Activated CD4-positive, CD25-positive, alpha-beta regulatory T cell treated with anti-CD3 and anti-CD28 coated beads, Interleukin-2, amount 50 U/mL, for 24 hours (primary cell): ENCODE data around the gene EPB41L4A.

Experiments
- ATAC-seq, 2 donors: fragments of 150-1000 bp; cut with Tn5 transposase; one replicate each; pipeline ENCODE4 v1.10.0; 2021; ENCODE audit warnings: mild to moderate bottlenecking in 1 of 2, moderate library complexity in 1 of 2

The EPB41L4A gene

GRCh38 chr5:112146323-112147226, 272.5 kb downstream of the EPB41L4A start:
- peak; percentile 81 to 90 for ATAC-seq

- ATAC-seq = no peak
Measured at GRCh38 chr5:112143690-112144089, 275.4 kb downstream of the EPB41L4A start.

- ATAC-seq = no peak
Measured at GRCh38 chr5:112142769-112143270, 276.3 kb downstream of the EPB41L4A start.

- ATAC-seq = no peak
Measured at GRCh38 chr5:112141582-112141981, 277.5 kb downstream of the EPB41L4A start.

- no peak for ATAC-seq
Measured at GRCh38 chr5:112138526-112138925, 280.6 kb downstream of the EPB41L4A start.

GRCh38 chr5:112136773-112137172, 282.3 kb downstream of the EPB41L4A start:
- no peak for ATAC-seq

- no peak for ATAC-seq
Measured at GRCh38 chr5:112127861-112128260, 291.2 kb downstream of the EPB41L4A start.

- ATAC-seq = no peak
Measured at GRCh38 chr5:112126982-112127381, 292.1 kb downstream of the EPB41L4A start.

- no peak for ATAC-seq
Measured at GRCh38 chr5:112125903-112126302, 293.2 kb downstream of the EPB41L4A start.

- ATAC-seq = no peak
Measured at GRCh38 chr5:112124788-112125187, 294.3 kb downstream of the EPB41L4A start.

- no peak for ATAC-seq
Measured at GRCh38 chr5:112123086-112123485, 296.0 kb downstream of the EPB41L4A start.

- ATAC-seq = no peak
Measured at GRCh38 chr5:112122353-112122752, 296.7 kb downstream of the EPB41L4A start.

GRCh38 chr5:112121258-112121657, 297.8 kb downstream of the EPB41L4A start:
- no peak for ATAC-seq

GRCh38 chr5:112119969-112120368, 299.1 kb downstream of the EPB41L4A start:
- no peak for ATAC-seq

GRCh38 chr5:112119508-112119907, 299.6 kb downstream of the EPB41L4A start:
- no peak for ATAC-seq

GRCh38 chr5:112117551-112117950, 301.5 kb downstream of the EPB41L4A start:
- no peak for ATAC-seq

GRCh38 chr5:112116371-112116770, 302.7 kb downstream of the EPB41L4A start:
- ATAC-seq = no peak

- no peak for ATAC-seq
Measured at GRCh38 chr5:112113565-112113964, 305.5 kb downstream of the EPB41L4A start.
